KMS-11 (cell line): Measurements from ENCODE around the gene FAM3C.

ENCODE experiments used
- H2AFZ ChIP-seq: fragments of 200-600 bp; sonication (generic); 2 replicates; pipeline ENCODE4 v1.6.1; 2016; ENCODE audit warnings: antibody characterized with exemption, mixed run types, low read depth
- H3K27ac ChIP-seq: fragments of 200-600 bp; sonication (generic); 2 replicates; pipeline ENCODE4 v1.6.1; 2016; ENCODE audit warnings: mild to moderate bottlenecking, mixed run types
- H3K27me3 ChIP-seq: fragments of 200-600 bp; sonication (generic); 2 replicates; pipeline ENCODE4 v1.6.1; 2017; ENCODE audit warnings: mild to moderate bottlenecking, low read depth, mixed run types, moderate library complexity; ENCODE audit not compliant: insufficient read depth
- H3K36me3 ChIP-seq: fragments of 200-600 bp; sonication (generic); 2 replicates; pipeline ENCODE4 v1.6.1; 2017; ENCODE audit warnings: mild to moderate bottlenecking, mixed run types; ENCODE audit not compliant: insufficient read depth
- H3K4me1 ChIP-seq: fragments of 200-600 bp; sonication (generic); 2 replicates; pipeline ENCODE4 v1.6.1; 2016; ENCODE audit warnings: mild to moderate bottlenecking, low read depth, mixed run types; ENCODE audit not compliant: poor library complexity, severe bottlenecking
- H3K4me2 ChIP-seq: fragments of 200-600 bp; sonication (generic); 2 replicates; pipeline ENCODE4 v1.7.0; 2016; ENCODE audit warnings: mild to moderate bottlenecking, mixed run types
- H3K4me3 ChIP-seq: fragments of 200-600 bp; sonication (generic); IDR thresholded peaks from 2 replicates; pipeline ENCODE4 v1.6.1; 2017; ENCODE audit warnings: low read depth, low read length, mixed read lengths; ENCODE audit not compliant: insufficient read depth
- H3K79me2 ChIP-seq: fragments of 200-600 bp; sonication (generic); 2 replicates; pipeline ENCODE4 v1.6.1; 2016; ENCODE audit warnings: low read depth, mixed run types; ENCODE audit not compliant: insufficient read depth
- H3K9ac ChIP-seq: fragments of 200-600 bp; sonication (generic); 2 replicates; pipeline ENCODE4 v1.6.1; 2016; ENCODE audit warnings: mild to moderate bottlenecking, mixed run types
- H4K20me1 ChIP-seq: fragments of 200-600 bp; sonication (generic); 2 replicates; pipeline ENCODE4 v1.6.1; 2016; ENCODE audit warnings: mild to moderate bottlenecking, mixed run types; ENCODE audit not compliant: insufficient read depth
- TF ChIP-seq, protein P1 (sequence below): fragments of 200-600 bp; sonication (generic); conservative IDR thresholded peaks from 2 replicates; pipeline ENCODE4 v1.6.1; 2017; ENCODE audit warnings: low read depth, mild to moderate bottlenecking, antibody characterized with exemption, low read length, moderate library complexity, mixed read lengths

FAM3C gene

DNA sequence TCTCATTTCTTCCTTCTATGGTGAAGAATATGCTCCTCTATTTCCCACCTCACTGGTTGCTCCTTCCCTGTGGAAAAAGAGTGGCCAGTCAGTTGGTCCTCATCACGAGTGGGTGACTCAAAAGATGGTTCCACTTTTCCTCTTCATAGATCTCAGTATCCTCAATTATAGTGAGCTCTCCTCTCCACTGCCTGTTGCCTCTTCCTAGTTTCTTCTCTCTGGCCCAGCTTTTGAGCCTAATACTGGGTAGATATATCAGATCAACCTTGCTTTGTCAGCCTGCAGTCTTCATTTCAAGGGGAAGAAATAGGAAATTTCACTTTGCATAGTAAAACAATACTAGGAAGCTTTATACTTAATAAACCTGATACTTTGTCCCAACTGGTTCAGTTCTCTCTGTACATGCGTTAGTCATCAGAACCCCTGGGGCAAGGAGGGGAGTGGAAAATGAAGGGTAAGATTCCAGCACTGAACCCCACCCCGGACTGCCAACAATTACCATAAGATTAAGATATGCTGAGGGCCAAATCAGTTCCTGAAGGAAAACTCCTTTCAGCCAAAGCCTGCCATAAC lies 82.8 kb downstream of the FAM3C start:
- Histone ChIP-seq H3K79me2 (no peaks in the 10 kb centered on the region), H3K36me3 (no peaks in the 10 kb centered on the region), H3K27me3 (no peaks in the 10 kb centered on the region), H4K20me1 (no peaks in the 10 kb centered on the region), H3K4me2 (peak overlapping the region; percentile 67), H3K4me3 (peak overlapping the region; percentile 73), H3K27ac (peak overlapping the region; percentile 84), H3K9ac (peak overlapping the region; percentile 66), H2AFZ (peak overlapping the region; percentile 73), H3K4me1 (peaks cover 47% of the 10 kb centered on the region)
- TF ChIP-seq, protein P1, sequence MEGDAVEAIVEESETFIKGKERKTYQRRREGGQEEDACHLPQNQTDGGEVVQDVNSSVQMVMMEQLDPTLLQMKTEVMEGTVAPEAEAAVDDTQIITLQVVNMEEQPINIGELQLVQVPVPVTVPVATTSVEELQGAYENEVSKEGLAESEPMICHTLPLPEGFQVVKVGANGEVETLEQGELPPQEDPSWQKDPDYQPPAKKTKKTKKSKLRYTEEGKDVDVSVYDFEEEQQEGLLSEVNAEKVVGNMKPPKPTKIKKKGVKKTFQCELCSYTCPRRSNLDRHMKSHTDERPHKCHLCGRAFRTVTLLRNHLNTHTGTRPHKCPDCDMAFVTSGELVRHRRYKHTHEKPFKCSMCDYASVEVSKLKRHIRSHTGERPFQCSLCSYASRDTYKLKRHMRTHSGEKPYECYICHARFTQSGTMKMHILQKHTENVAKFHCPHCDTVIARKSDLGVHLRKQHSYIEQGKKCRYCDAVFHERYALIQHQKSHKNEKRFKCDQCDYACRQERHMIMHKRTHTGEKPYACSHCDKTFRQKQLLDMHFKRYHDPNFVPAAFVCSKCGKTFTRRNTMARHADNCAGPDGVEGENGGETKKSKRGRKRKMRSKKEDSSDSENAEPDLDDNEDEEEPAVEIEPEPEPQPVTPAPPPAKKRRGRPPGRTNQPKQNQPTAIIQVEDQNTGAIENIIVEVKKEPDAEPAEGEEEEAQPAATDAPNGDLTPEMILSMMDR = no peak; the same call in 1 of the 2 replicates

DNA sequence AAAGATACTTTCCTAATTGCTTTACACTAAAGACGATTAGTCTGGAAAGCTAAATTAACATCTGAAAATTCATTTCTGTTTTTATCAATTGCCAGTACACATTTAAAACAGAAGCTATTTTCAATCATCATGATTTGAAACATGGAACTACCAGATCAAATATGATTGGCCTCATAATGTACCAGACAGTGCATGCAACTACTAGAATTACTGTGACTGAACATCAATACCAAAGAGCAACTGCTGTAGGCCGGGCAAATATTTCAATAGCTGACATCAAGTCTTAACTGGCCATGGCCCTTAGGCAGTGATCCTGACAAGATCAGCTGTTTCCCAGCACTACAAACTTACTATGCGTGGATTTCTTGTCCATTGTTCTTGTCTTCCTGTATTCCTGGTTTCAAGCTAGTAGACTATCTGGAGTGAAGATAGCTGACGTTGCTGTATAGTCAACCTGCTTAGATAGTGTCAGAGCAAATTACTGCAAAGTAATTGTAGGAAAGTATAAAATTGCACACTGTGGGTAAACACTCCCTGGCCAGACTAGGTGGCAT lies 89.0 kb downstream of the FAM3C start:
- peak overlapping the region; percentile 68 for H3K27ac ChIP-seq
- H3K4me3 ChIP-seq = no peak overlapping the region
- H3K79me2 ChIP-seq = no peaks in the 10 kb centered on the region
- peak overlapping the region; percentile 13; the same call in 1 of the 2 replicates for H3K9ac ChIP-seq
- peak overlapping the region; percentile 19; the same call in 1 of the 2 replicates for H2AFZ ChIP-seq
- H3K27me3 ChIP-seq = no peaks in the 10 kb centered on the region
- no peaks in the 10 kb centered on the region for H3K36me3 ChIP-seq
- H3K4me1 ChIP-seq = peaks cover 67% of the 10 kb centered on the region
- peak overlapping the region; percentile 74 for H3K4me2 ChIP-seq
- no peaks in the 10 kb centered on the region for H4K20me1 ChIP-seq
- TF ChIP-seq, protein P1 = no peak

DNA sequence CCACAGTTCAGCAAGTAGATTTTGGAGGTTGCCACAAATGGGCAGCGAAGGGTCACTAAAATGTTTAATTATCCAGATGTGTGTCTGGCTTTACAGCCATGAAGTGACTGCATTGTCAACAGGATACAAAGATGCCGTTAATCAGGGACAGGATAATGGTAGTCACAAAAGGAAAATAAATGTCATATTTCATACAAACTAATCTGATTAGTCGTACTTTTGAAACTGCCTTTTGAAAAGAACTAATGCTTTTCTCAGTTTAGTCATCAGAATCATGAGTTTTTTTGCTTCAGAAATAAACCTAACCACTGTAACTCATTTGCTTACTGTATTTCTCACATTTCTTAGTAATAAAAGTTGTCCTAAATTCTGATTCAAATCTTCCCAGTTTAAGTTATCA lies 89.5 kb downstream of the FAM3C start:
- H3K27me3 ChIP-seq = no peaks in the 10 kb centered on the region
- peaks cover 61% of the 10 kb centered on the region for H3K4me1 ChIP-seq
- peak overlapping the region; percentile 68 for H3K27ac ChIP-seq
- peak overlapping the region; percentile 19; the same call in 1 of the 2 replicates for H2AFZ ChIP-seq
- H3K4me2 ChIP-seq = peak overlapping the region; percentile 74
- no peaks in the 10 kb centered on the region for H3K79me2 ChIP-seq
- H4K20me1 ChIP-seq = no peaks in the 10 kb centered on the region
- H3K4me3 ChIP-seq = no peak overlapping the region
- no peaks in the 10 kb centered on the region for H3K36me3 ChIP-seq
- TF ChIP-seq, protein P1 = no peak
- H3K9ac ChIP-seq = peak overlapping the region; percentile 13; the same call in 1 of the 2 replicates

DNA sequence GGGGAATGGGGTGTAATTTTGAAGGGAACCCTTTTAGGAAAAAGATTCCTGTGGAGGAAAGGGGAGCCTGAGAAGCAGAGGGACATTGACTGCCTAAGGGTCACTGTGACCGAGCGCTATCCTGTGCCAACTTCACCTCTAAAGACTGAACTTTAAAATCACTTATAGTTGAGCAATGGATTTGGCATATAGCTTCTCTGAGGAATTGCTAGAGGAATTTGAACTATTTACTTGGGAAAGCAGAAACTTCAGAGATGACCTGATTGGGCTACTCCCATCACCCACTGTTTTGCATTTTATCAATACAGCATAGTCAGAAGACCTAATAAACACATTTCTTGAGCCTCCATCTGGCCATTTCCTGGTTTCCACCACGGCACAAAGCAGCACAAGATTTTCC lies 91.0 kb downstream of the FAM3C start:
- no peak overlapping the region for H3K9ac ChIP-seq
- H3K27me3 ChIP-seq = no peaks in the 10 kb centered on the region
- peak overlapping the region; percentile 74 for H3K4me2 ChIP-seq
- H3K4me3 ChIP-seq = no peak overlapping the region
- peak overlapping the region; percentile 68; the same call in 1 of the 2 replicates for H3K27ac ChIP-seq
- H4K20me1 ChIP-seq = no peaks in the 10 kb centered on the region
- no peaks in the 10 kb centered on the region for H3K36me3 ChIP-seq
- no peaks in the 10 kb centered on the region for H3K79me2 ChIP-seq
- H2AFZ ChIP-seq = peak overlapping the region; percentile 19; the same call in 1 of the 2 replicates
- peaks cover 56% of the 10 kb centered on the region for H3K4me1 ChIP-seq
- TF ChIP-seq, protein P1 = no peak
